B cell (primary cell): ENCODE results near the gene CDC42BPG. TPM values are rescaled to one million over a fixed set of nuclear protein-coding genes. Genes with fewer than 3 reads are reported as not detected.

Source experiments
- ATAC-seq: fragments of 200-7000 bp; cut with Tn5 transposase; one replicate; pipeline ENCODE4 v1.10.0; 2021; ENCODE audit warnings: low read depth, mild to moderate bottlenecking, moderate number of reproducible peaks, moderate library complexity
- CTCF ChIA-PET: fragments of 350-600 bp; sonication (Branson Sonifier 250); formaldehyde crosslinking; loops from one replicate; lab custom pipeline; 2021; ENCODE audit warnings: antibody characterized with exemption, inconsistent platforms; lab: Charles Lee
- POLR2A ChIA-PET: fragments of 350-600 bp; sonication (Branson Sonifier 250); formaldehyde crosslinking; loops from one replicate; lab custom pipeline; 2021; ENCODE audit warnings: antibody characterized with exemption; lab: Charles Lee
- DNase-seq: peaks from one replicate; pipeline ENCODE4 v3.0.0; 2013
- H2AFZ ChIP-seq: 2 replicates; pipeline ENCODE4 v1.6.1; 2012; ENCODE audit warnings: mild to moderate bottlenecking, low read depth, low read length; ENCODE audit not compliant: insufficient read depth, poor library complexity, severe bottlenecking
- H3K27ac ChIP-seq, 2 donors: 1 replicate in 1 of 2; 2 replicates in 1 of 2; pipeline ENCODE4 v1.5.1; 2012 to 2013; ENCODE audit warnings: low read length in 2 of 2, mild to moderate bottlenecking in 2 of 2, moderate library complexity in 1 of 2
- H3K27me3 ChIP-seq, 4 experiments: fragments of 200-600 bp in 1 of 4; sonication (generic) in 1 of 4; replicated peaks in 1 of 4; 1 replicate in 2 of 4; 2 replicates in 2 of 4; pipeline versions ENCODE4 v1.6.1 to v1.7.0; 2013 to 2016; ENCODE audit warnings: low read length in 3 of 4, mild to moderate bottlenecking in 2 of 4, mixed read lengths in 1 of 4, moderate library complexity in 1 of 4; ENCODE audit not compliant: insufficient read depth in 4 of 4, control insufficient read depth in 3 of 4; ENCODE audit errors: control extremely low read depth in 1 of 4
- H3K36me3 ChIP-seq, 2 experiments: replicated peaks in 1 of 2; 1 replicate in 1 of 2; 2 replicates in 1 of 2; pipeline versions ENCODE4 v1.6.1 to v1.7.1; 2013; ENCODE audit warnings: low read length in 1 of 2; ENCODE audit not compliant: insufficient read depth in 2 of 2, control insufficient read depth in 1 of 2; ENCODE audit errors: control extremely low read depth in 1 of 2, extremely low read depth in 1 of 2
- H3K4me1 ChIP-seq, 2 donors: fragments of 200-600 bp in 1 of 2; sonication (generic) in 1 of 2; 1 replicate in 1 of 2; 2 replicates in 1 of 2; pipeline versions ENCODE4 v1.5.1 to v1.6.1; 2013 to 2017; ENCODE audit warnings: low read length in 2 of 2; ENCODE audit not compliant: control insufficient read depth in 2 of 2, insufficient read depth in 2 of 2
- H3K4me2 ChIP-seq: replicated peaks from 2 replicates; pipeline ENCODE3; 2012; ENCODE audit warnings: mild to moderate bottlenecking, low read depth, low read length; ENCODE audit not compliant: poor library complexity, severe bottlenecking
- H3K4me3 ChIP-seq, 5 experiments: fragments of 200-600 bp in 1 of 5; sonication (generic) in 1 of 5; 1 replicate in 3 of 5; 2 replicates in 2 of 5; pipeline versions ENCODE4 v1.5.1 to v1.7.0; 2011 to 2016; ENCODE audit warnings: low read length in 4 of 5, mild to moderate bottlenecking in 4 of 5, low read depth in 2 of 5, control low read depth in 1 of 5, moderate library complexity in 1 of 5; ENCODE audit not compliant: insufficient read depth in 1 of 5; ENCODE audit errors: control extremely low read depth in 1 of 5, extremely low read depth in 1 of 5
- H3K79me2 ChIP-seq: fragments of 200-600 bp; sonication (generic); one replicate; pipeline ENCODE4 v1.6.0; 2016; ENCODE audit warnings: low read length; ENCODE audit not compliant: control insufficient read depth, insufficient read depth
- H3K9ac ChIP-seq: fragments of 200-600 bp; sonication (generic); 2 replicates; pipeline ENCODE4 v1.6.1; 2017; ENCODE audit warnings: mild to moderate bottlenecking, low read length, moderate library complexity
- H3K9me3 ChIP-seq, 3 donors: one replicate each; pipeline versions ENCODE4 v1.6.1 to v1.7.1; 2013; ENCODE audit warnings: low read length in 2 of 3; ENCODE audit not compliant: control insufficient read depth in 2 of 3, insufficient read depth in 1 of 3; ENCODE audit errors: control extremely low read depth in 1 of 3
- H4K20me1 ChIP-seq: 2 replicates; pipeline ENCODE4 v1.6.0; 2012; ENCODE audit warnings: mild to moderate bottlenecking, low read length; ENCODE audit not compliant: insufficient read depth, control insufficient read depth, poor library complexity, severe bottlenecking
- H3K27ac Mint-ChIP-seq: one replicate; pipeline ENCODE4 v1.8.0; 2021; ENCODE audit warnings: mixed read lengths
- H3K27me3 Mint-ChIP-seq: one replicate; pipeline ENCODE4 v1.8.0; 2021; ENCODE audit warnings: mixed read lengths
- H3K4me1 Mint-ChIP-seq: one replicate; pipeline ENCODE4 v1.8.0; 2021; ENCODE audit warnings: mixed read lengths
- H3K4me3 Mint-ChIP-seq: one replicate; pipeline ENCODE4 v1.8.0; 2021; ENCODE audit warnings: mixed read lengths
- H3K9me3 Mint-ChIP-seq: one replicate; pipeline ENCODE4 v1.8.0; 2022; ENCODE audit warnings: mixed read lengths; ENCODE audit not compliant: insufficient read depth
- EZH2 ChIP-seq: IDR thresholded peaks from 2 replicates; pipeline ENCODE4 v1.6.1; 2012; ENCODE audit warnings: borderline replicate concordance, low read depth, mild to moderate bottlenecking, moderate library complexity, low read length; ENCODE audit not compliant: insufficient read depth, poor library complexity, severe bottlenecking
- WGBS: methylation state at CpG from one replicate; pipeline ENCODE4 v1.1.5; 2013; ENCODE audit warnings: missing lambda C conversion rate; ENCODE audit not compliant: insufficient coverage; 5-methylcytosine and 5-hydroxymethylcytosine counted together
- intact Hi-C: fragments of 100-400 bp; cut with micrococcal nuclease; formaldehyde crosslinking; loops from one replicate; pipeline ENCODE4 v1.10.0; 2022
- polyA plus RNA-seq: library from polyadenylated mRNA; depleted of rRNA; stranded (reverse); fragments of >200 nt; gene quantifications from 2 replicates; pipeline ENCODE4 v1.2.3, GENCODE V29; 2012
- total RNA-seq, 2 donors: library from RNA; stranded (reverse); fragments of 120-200 nt in 1 of 2; gene quantifications; 1 replicate in 1 of 2; 2 replicates in 1 of 2; pipeline versions ENCODE4 v1.2.3 to v1.2.4, GENCODE V29; 2013 to 2022
- TF ChIP-seq, protein P1 (sequence below): fragments of 200-600 bp; IDR thresholded peaks from one replicate; pipeline ENCODE4 v1.8.0; 2022; ENCODE audit warnings: antibody characterized with exemption, mild to moderate bottlenecking

The CDC42BPG gene
- total and polyA plus RNA-seq, 2 donors (not counting 1 experiment from before 2014, with no cell fraction given) = 3.7 to 8.7 TPM

DNA sequence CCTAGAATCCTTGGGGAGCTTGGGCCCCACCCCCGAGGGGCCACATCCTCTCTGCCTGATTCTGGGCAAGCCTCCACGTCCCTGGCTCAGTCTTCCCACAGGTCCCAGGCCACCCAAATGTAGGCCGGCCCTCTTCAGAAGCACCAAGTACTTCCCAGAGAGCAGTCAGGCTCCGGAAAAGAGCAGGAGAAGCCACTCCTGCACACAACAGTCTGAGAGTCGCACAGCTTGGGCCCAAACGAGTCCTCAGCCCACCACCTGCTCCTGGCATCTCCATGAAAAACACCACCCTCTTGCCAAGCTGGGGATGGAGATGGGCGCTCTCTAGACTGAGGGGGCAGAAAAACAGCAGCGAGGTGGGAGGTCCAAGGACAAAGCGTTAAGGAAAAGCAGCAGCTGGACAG is 18.5 kb upstream of the CDC42BPG start:
- DNase-seq (no peak), ATAC-seq (no peak)
- no peak for TF ChIP-seq EZH2
- TF ChIP-seq, protein P1, sequence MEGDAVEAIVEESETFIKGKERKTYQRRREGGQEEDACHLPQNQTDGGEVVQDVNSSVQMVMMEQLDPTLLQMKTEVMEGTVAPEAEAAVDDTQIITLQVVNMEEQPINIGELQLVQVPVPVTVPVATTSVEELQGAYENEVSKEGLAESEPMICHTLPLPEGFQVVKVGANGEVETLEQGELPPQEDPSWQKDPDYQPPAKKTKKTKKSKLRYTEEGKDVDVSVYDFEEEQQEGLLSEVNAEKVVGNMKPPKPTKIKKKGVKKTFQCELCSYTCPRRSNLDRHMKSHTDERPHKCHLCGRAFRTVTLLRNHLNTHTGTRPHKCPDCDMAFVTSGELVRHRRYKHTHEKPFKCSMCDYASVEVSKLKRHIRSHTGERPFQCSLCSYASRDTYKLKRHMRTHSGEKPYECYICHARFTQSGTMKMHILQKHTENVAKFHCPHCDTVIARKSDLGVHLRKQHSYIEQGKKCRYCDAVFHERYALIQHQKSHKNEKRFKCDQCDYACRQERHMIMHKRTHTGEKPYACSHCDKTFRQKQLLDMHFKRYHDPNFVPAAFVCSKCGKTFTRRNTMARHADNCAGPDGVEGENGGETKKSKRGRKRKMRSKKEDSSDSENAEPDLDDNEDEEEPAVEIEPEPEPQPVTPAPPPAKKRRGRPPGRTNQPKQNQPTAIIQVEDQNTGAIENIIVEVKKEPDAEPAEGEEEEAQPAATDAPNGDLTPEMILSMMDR = no peak
- POLR2A ChIA-PET = interaction anchor here (10.5 kb wide), 1 partner anchor 13 kb away, joined by 150 read pairs; no protein-coding TSS in a partner anchor
- Histone ChIP-seq H3K79me2 (peaks cover 99% of the 10 kb centered on the region), H2AFZ (no peak overlapping the region), H4K20me1 (peaks cover 31% of the 10 kb centered on the region), H3K36me3 (peaks cover 0 to 38% of the 10 kb centered on the region in 2 experiments), H3K4me1 (peaks cover 93 to 99% of the 10 kb centered on the region in 2 donors), H3K4me2 (peak overlapping the region; percentile 73), H3K27ac (peak overlapping the region; percentile 44 to 87), H3K27me3 (no peaks in the 10 kb centered on the region), H3K4me3 (no peak overlapping the region), H3K9ac (no peak overlapping the region), H3K9me3 (peaks cover 0 to 8% (median 0%) of the 10 kb centered on the region in 3 donors)
- peak overlapping the region; percentile 54 for H3K4me3 Mint-ChIP-seq
- no peaks in the 10 kb centered on the region for H3K27me3 Mint-ChIP-seq
- WGBS = 87% methylated on average over 6 of the region's 9 CpGs
- peaks cover 87% of the 10 kb centered on the region for H3K4me1 Mint-ChIP-seq
- CTCF ChIA-PET = interaction anchor here (16.2 to 29.2 kb wide), 2 partner anchors 13 to 23 kb away, joined by 343 to 1254 read pairs; partner anchors contain the start of genes CDC42BPG and EHD1
- no peaks in the 10 kb centered on the region for H3K9me3 Mint-ChIP-seq
- H3K27ac Mint-ChIP-seq = peak overlapping the region; percentile 73
- intact Hi-C loops = no loop called here

DNA sequence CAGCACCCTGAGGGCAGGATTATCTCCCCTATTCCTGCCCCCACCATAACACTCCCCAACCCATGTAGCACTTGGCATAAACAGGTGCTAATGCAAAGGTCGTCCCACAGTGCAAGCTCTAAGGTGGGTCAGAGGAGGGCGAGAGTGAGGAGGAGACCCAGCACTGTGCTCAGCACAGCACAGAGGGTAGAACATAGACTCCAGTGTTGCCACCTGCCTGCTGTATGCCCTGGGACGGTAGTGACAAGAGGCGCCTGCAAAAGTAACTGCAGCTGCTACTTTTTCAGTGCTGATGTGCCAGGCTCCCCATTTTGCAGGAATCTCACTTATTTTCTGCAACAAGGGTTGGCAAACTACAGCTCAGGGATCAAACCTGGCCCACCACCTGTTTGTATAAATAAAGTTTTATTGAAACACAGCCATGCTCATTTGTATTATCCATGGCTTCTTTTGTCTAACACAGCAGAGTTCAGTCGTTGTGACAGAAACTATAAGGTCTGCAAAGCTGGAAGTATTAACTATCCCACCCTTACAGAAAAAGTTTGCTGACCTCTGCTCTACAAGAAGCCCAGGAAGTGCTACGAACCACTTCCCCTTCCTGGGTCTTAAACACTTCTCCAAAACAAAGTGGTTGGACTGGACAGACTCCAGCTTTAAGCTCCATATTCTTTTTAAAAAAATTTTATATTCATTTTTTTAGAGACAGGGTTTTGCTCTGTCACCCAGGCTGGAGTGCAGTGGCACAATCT is 16.9 kb upstream of the CDC42BPG start:
- H4K20me1 ChIP-seq = peaks cover 39% of the 10 kb centered on the region
- H3K79me2 ChIP-seq = peaks cover 99% of the 10 kb centered on the region
- peaks cover 97 to 100% of the 10 kb centered on the region in 2 donors for H3K4me1 ChIP-seq
- peak overlapping the region; percentile 76 for H3K4me3 Mint-ChIP-seq
- no peak for TF ChIP-seq EZH2
- TF ChIP-seq, protein P1 = no peak
- H3K27ac Mint-ChIP-seq = peak overlapping the region; percentile 91
- 65% methylated on average over 6 of the region's 6 CpGs for WGBS
- H3K27me3 Mint-ChIP-seq = no peaks in the 10 kb centered on the region
- peak overlapping the region; percentile 38 to 58 for H3K27ac ChIP-seq
- H3K9me3 Mint-ChIP-seq = no peaks in the 10 kb centered on the region
- ChIA-PET CTCF (interaction anchor here (1.0 to 29.2 kb wide), 3 partner anchors 11 to 117 kb away, joined by 3 to 1254 read pairs (median 343); partner anchors contain the start of genes CDC42BPG, EHD1 and RASGRP2), POLR2A (interaction anchor here (0.5 to 10.5 kb wide), 6 partner anchors 11 to 997 kb away, joined by 3 to 150 read pairs (median 5); partner anchors contain the start of genes CFL1 and ZNRD2)
- ATAC-seq (no peak), DNase-seq (peak; percentile 47)
- no peak overlapping the region for H2AFZ ChIP-seq
- peaks cover 0 to 40% of the 10 kb centered on the region in 2 experiments for H3K36me3 ChIP-seq
- intact Hi-C loops = no loop called here
- peak overlapping the region; percentile 4 for H3K9ac ChIP-seq
- H3K4me1 Mint-ChIP-seq = peaks cover 86% of the 10 kb centered on the region
- peak overlapping the region; percentile 73 for H3K4me2 ChIP-seq
- no peaks in the 10 kb centered on the region for H3K27me3 ChIP-seq
- peaks cover 0 to 7% (median 0%) of the 10 kb centered on the region in 3 donors for H3K9me3 ChIP-seq
- H3K4me3 ChIP-seq = no peak overlapping the region
